Inferior parietal cortex (tissue), 1 donor: ENCODE results near the gene OSBPL6.
A peak's percentile ranks its signal among the peaks of the same experiment; 100 is the strongest.
"Not testable (repeated sequence)": the region's sequence is repeated elsewhere in the genome, so short reads cannot be mapped to it uniquely, and the experiment has no call there.

Experiments
- DNase-seq: peaks from one replicate; pipeline ENCODE4 v3.0.0-alpha.2; 2016; ENCODE audit errors: extremely low spot score

Gene OSBPL6

GRCh38 chr2:178401994-178402437, 207.7 kb downstream of the OSBPL6 start:
- no peak for DNase-seq

- DNase-seq = no peak
Measured at GRCh38 chr2:178403671-178404306, 209.5 kb downstream of the OSBPL6 start.

DNA sequence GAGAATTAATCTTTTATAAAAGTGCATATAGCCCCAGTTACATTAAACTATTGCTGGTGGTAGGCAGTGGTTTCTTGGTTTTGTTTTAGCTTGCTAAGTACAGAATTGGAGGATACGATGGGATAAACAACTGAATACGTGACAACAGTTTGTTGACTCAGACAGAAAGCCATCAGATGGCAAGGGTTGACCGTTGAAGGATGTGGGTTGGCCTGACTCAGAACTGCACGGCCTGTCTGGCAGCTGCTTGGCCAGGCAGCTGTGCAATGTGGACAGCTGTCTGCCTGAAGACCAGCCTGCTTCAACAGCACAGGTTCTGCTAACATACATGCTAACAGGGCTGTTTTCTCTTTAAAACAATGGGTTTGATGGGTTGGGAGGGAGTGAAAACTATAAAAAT, 210.1 kb downstream of the OSBPL6 start:
- no peak for DNase-seq

- no peak for DNase-seq
Measured at GRCh38 chr2:178409261-178409660, 214.9 kb downstream of the OSBPL6 start.

DNA sequence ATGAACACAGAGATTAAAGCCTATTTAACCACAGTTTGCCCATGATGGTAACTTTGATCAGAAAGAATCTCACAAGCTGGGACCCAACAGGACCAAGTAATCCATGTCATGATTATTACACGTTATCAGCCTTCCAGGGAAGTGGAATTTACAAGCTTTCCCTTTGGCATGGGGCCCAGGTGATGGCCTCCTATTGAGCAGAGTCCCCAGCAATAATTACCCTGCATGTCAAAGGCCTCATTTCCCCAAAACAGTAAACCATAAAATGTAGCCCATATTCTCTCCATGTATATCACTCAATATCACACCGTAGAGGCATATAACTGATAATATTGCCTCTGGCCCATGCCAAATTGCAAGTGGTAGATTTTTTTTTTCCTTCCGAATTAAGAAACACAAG, 217.7 kb downstream of the OSBPL6 start:
- DNase-seq = no peak

DNA sequence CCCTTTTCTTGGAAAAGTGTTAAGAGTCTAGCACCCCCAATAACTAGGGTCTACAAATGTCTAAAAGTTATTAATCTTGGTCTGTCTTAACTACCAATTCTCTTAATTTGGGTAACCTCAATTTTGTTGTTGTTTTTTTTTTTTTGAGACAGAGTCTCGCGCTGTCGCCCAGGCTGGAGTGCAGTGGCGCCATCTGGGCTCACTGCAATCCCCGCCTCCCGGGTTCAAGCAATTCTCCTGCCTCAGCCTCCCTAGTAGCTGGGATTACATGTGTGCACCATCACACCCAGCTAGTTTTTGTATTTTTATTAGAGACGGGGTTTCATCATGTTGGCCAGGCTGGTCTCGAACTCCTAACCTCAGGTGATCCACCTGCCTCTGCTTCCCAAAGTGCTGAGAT, 218.1 kb downstream of the OSBPL6 start:
- DNase-seq = not testable (repeated sequence)

GRCh38 chr2:178413472-178414265, 219.4 kb downstream of the OSBPL6 start:
- peak; percentile 69 for DNase-seq

DNA sequence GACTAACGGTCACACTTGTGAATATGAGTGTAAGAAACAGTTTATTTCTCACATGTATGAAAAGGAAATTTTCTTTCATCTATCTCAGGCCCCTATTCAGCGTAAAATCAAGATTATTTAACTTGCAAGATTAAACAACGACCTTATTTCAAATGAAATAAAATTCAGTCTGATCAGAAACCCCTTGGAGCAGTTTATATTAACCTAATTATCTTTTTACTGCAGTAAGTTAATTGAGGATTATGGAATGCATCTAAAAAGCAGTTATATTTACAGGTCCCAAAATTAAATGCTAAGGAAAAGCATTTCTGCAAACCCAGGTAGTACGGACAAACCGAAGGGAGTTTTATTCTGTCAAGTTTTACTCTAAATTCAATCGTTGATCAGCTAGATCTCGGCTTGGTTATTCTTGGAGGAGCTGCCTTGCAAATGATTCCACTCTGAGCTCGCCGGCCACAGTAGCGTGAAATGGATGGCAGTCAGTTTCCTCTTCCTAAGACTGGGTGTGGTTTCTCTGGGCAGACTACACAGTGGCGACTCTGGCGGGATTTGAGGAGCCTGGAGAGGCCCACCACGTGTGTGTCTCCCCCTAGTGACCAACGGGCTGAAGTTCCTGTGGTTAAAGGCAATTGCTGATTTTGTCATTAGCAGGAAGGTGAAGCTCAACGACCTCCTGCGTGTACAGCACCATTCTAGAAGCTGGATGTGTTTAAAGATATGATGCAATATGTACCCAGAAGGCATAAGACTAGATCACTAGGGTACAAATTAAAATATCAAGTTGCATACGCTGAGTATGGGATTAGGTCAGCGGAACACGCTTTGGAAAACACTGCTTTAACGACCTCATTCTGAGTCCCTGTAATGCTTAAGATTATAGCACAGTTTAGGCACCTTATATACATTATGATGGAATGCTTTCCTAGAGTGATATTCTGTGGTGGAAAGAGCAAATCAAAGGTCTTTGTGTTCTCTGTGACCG, 220.2 kb downstream of the OSBPL6 start:
- peak; percentile 94 for DNase-seq

DNA sequence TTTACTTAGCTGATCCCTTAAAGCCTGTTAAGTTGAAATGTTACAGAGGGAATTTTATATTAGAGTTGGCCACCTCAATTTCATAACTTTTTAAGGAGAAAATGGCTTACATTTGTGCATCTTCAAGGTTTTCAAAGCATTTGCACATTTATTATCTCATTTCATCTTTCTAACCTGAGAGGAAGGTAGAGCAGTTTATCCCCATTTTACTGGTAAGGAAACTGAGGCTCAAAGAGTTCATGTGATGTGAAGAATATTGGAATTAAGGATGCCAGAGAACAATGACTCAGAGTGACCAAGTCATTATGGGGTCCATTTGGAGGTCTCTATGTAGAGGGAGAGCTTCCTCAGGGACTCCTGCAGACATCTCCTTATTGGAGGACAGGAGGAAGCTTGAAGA, 221.7 kb downstream of the OSBPL6 start:
- no peak for DNase-seq

DNA sequence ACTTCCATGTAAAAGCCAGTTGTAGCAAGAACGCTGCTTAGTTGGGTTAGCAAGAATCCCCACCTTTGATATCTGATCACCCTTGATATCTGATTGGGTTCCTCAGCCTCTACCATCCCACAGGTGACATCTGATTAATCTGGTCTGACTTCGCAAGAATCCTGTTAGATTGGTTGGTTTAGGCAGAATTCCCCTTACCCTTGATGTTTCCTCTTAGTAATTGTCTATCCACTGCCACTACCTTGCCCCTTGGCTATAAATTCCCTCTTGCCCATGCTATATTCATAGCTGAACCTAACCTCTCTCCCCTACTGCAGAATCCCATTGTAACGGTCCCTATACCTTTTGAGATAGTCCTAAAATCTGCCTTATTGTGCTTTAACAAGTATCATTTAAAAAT, 223.6 kb downstream of the OSBPL6 start:
- DNase-seq = no peak

DNA sequence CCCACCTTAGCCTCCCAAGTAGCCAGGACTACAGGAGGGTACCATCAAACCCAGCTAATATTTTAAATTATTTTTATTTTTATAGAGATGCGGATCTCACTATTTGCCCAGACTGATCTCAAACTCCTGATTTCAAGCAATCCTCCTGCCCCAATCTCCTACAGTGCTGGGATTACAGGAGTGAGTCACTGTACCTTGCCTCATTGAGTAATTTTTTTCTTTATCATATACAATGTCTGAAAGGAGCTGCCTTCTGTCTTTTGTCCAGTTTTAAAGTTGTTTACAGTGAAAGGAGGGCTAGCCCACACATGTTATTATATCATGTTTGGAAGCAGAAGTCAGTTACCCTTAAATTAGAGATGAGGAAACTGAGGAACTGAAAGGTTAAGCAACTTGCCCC, 224.1 kb downstream of the OSBPL6 start:
- DNase-seq = no peak

DNA sequence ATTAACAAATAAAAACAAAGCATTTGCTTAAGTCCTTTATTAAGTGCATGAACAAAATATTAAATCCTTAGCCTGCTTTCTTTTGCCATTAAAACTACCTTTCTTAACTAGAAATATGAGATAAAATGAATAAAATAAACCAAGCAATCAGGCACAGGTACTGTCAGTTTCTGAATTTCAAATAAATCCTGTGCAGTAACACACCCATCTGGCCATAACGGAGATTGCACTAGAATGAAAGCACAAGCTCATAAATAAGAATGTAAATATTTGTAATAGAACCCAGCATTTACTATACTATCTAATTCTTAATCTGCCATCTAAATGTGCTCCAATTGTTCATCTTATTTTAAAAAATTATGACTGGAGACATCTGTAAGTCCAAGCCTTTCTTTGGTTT, 224.8 kb downstream of the OSBPL6 start:
- DNase-seq = no peak

DNA sequence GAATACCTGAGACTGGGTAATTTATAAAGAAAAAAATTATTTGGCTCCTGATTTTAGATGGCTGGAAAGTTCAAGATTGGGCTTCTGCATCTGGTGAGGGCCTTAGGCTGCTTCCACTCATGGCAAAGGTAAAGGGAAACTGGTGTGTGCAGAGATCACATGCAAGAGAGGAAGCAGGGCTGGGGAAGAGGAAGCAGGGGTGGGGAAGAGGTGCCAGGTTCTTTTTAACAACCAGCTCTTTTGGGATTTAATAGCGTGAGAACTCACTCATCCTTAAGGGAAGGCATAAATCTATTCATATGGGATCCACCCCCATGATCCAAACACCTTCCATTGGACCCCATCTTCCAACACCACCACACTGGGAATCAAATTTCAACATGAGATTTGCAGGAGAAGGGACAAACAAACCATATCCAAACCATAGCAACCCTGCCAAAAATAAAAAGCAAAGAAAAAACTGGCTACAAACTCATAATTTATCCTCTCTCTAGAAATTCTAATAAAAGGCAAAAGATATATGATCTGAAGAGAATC, 226.2 kb downstream of the OSBPL6 start:
- DNase-seq = no peak

- DNase-seq = no peak
Measured at GRCh38 chr2:178422097-178422496, 227.8 kb downstream of the OSBPL6 start.

GRCh38 chr2:178423746-178424145, 229.4 kb downstream of the OSBPL6 start:
- not testable (repeated sequence) for DNase-seq

GRCh38 chr2:178425255-178425827, 231.0 kb downstream of the OSBPL6 start:
- DNase-seq = no peak

- no peak for DNase-seq
Measured at GRCh38 chr2:178426388-178426787, 232.1 kb downstream of the OSBPL6 start.

DNA sequence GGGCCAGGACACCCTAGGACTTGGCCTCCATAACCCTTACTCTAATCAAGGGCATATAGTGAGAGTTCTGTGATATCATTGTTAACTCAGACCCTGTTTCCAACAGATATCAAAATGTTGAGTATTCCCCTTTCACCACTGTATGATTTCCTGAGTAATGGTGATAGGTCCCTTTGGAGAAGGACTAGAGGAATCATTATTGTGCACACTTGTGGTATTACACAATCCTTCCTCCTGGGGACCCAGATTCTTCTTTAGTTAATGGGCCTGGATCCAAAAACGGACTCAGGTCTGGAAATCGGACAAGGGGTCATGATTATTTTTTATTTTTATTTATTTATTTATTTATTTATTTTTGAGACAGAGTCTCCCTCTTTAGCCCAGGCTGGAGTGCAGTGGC, 233.1 kb downstream of the OSBPL6 start:
- DNase-seq = no peak

- DNase-seq = no peak
Measured at GRCh38 chr2:178428396-178428806, 234.1 kb downstream of the OSBPL6 start.

DNA sequence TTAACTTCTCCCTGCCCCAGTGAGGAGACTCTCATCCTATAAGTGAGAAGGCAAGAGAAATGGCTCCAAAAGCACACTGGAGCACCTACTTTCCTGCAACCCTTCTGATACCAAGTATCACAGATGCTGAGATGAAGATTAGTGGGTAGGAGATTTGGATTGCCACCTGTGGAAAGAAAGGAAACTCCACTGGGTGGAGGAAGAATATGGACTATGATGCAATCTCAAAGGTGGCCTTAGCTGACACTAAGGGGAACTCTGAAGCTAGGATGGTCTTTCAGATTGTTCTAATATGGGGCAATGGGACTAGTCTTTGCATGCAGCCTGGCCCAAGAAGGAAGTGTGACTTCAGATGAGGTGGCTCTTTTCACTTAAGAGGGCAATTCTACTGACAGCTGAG, 235.0 kb downstream of the OSBPL6 start:
- no peak for DNase-seq

GRCh38 chr2:178436662-178437061, 242.3 kb downstream of the OSBPL6 start:
- no peak for DNase-seq

- DNase-seq = no peak
Measured at GRCh38 chr2:178441426-178441825, 247.1 kb downstream of the OSBPL6 start.
